Tibial nerve (tissue), 4 donors: ENCODE measurements around the gene CYP4V2. TPM values are rescaled to one million over a fixed set of nuclear protein-coding genes. Genes with fewer than 3 reads are reported as not detected.
"Not testable (repeated sequence)": the region's sequence is repeated elsewhere in the genome, so short reads cannot be mapped to it uniquely, and the experiment has no call there.

Experiments
- DNase-seq, 2 donors: peaks; one replicate each; pipeline ENCODE4 v3.0.0-alpha.2; 2019; ENCODE audit warnings: low spot score in 2 of 2
- H3K27ac ChIP-seq, 4 donors: fragments of 200-600 bp; sonication (generic) in 3 of 4; one replicate each; pipeline ENCODE4 v1.5.1; 2017 to 2019; ENCODE audit warnings: mild to moderate bottlenecking in 1 of 4
- H3K27me3 ChIP-seq, 2 donors: fragments of 200-600 bp; sonication (generic) in 1 of 2; one replicate each; pipeline versions ENCODE4 v1.5.1 to v1.6.0; 2017 to 2019
- H3K36me3 ChIP-seq, 3 donors: fragments of 200-600 bp; sonication (generic); one replicate each; pipeline ENCODE4 v1.5.1; 2018 to 2019
- H3K4me1 ChIP-seq, 4 donors: fragments of 200-600 bp; sonication (generic) in 3 of 4; one replicate each; pipeline ENCODE4 v1.5.1; 2017 to 2019
- H3K4me3 ChIP-seq, 4 donors: fragments of 200-600 bp; sonication (generic) in 3 of 4; one replicate each; pipeline ENCODE4 v1.5.1; 2017 to 2019; ENCODE audit warnings: mild to moderate bottlenecking in 1 of 4, moderate library complexity in 1 of 4
- H3K9me3 ChIP-seq, 4 donors: fragments of 200-600 bp; sonication (generic) in 3 of 4; one replicate each; pipeline ENCODE4 v1.5.1; 2017 to 2019
- EP300 ChIP-seq, 2 donors: sonication (generic); formaldehyde crosslinking; IDR thresholded peaks; one replicate each; pipeline ENCODE4 v1.6.1; 2017; ENCODE audit warnings: antibody characterized with exemption in 2 of 2, mild to moderate bottlenecking in 1 of 2
- POLR2A ChIP-seq, 2 donors: fragments of 450-650 bp; IDR thresholded peaks; one replicate each; pipeline ENCODE4 v1.6.1; 2017; ENCODE audit warnings: antibody characterized with exemption in 2 of 2, mild to moderate bottlenecking in 2 of 2, moderate library complexity in 2 of 2
- WGBS, 2 donors: methylation state at CpG; one replicate each; pipeline ENCODE4 v1.1.5; 2018; 5-methylcytosine and 5-hydroxymethylcytosine counted together
- total RNA-seq, 4 donors: library from RNA; depleted of rRNA; stranded (reverse); fragments of >200 nt; gene quantifications; one replicate each; pipeline ENCODE4 v1.1.0, GENCODE V29; 2016
- TF ChIP-seq, protein P1 (sequence below), 5 experiments: fragments of 200-600 bp in 3 of 5; fragments of 450-650 bp in 2 of 5; sonication (generic) in 3 of 5; IDR thresholded peaks; one replicate each; pipeline ENCODE4 v1.5.1; 2016 to 2019; ENCODE audit warnings: antibody characterized with exemption in 5 of 5, mild to moderate bottlenecking in 3 of 5, moderate library complexity in 2 of 5

Gene CYP4V2
- total RNA-seq, 4 donors from 2014 or later: 36.3 to 56.6 (median 47.7) TPM

DNA sequence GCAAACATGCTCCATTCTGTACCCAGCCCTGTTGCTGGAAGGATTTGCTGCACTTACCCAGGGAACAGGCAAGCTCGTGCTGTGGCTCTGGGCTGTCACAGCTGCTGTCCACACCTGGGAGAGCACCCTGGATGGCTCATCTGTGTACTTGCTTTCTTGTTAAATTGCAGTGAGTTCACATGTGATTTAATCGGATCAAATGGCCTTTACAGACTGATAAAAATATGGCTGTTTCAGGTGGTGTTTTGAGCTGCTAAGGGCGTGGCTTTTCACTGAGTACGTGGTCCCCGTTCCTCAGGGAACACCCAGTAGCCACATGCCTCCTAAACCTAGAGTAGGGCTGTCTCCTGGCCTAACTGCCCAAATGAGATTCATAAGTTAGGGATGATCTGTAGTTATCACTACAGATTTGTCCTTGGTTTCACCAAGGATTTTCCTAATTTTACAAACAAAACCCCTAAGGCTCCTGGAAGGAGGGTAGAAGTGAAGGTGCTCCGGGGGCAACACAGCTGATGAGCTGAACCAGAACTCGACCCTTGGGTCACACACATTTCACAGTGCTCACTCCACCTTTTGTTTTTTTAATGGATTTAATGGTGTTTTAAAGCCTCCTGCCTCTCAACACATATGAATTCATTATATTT lies 49.6 kb downstream of the CYP4V2 start:
- Histone ChIP-seq H3K27ac (no peak overlapping the region), H3K9me3 (no peaks in the 10 kb centered on the region), H3K36me3 (peaks cover 0 to 18% (median 0%) of the 10 kb centered on the region in 3 donors), H3K4me3 (no peak overlapping the region), H3K4me1 (no peaks in the 10 kb centered on the region), H3K27me3 (no peaks in the 10 kb centered on the region)
- TF ChIP-seq POLR2A (IDR thresholded peaks at IDR 0.05) (no peak), EP300 (IDR thresholded peaks at IDR 0.05) (no peak)
- TF ChIP-seq, protein P1, sequence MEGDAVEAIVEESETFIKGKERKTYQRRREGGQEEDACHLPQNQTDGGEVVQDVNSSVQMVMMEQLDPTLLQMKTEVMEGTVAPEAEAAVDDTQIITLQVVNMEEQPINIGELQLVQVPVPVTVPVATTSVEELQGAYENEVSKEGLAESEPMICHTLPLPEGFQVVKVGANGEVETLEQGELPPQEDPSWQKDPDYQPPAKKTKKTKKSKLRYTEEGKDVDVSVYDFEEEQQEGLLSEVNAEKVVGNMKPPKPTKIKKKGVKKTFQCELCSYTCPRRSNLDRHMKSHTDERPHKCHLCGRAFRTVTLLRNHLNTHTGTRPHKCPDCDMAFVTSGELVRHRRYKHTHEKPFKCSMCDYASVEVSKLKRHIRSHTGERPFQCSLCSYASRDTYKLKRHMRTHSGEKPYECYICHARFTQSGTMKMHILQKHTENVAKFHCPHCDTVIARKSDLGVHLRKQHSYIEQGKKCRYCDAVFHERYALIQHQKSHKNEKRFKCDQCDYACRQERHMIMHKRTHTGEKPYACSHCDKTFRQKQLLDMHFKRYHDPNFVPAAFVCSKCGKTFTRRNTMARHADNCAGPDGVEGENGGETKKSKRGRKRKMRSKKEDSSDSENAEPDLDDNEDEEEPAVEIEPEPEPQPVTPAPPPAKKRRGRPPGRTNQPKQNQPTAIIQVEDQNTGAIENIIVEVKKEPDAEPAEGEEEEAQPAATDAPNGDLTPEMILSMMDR (IDR thresholded peaks at IDR 0.05): no peak
- no peak for DNase-seq
- 75 to 76% methylated on average over 7 of the region's 7 CpGs for WGBS, 2 donors

DNA sequence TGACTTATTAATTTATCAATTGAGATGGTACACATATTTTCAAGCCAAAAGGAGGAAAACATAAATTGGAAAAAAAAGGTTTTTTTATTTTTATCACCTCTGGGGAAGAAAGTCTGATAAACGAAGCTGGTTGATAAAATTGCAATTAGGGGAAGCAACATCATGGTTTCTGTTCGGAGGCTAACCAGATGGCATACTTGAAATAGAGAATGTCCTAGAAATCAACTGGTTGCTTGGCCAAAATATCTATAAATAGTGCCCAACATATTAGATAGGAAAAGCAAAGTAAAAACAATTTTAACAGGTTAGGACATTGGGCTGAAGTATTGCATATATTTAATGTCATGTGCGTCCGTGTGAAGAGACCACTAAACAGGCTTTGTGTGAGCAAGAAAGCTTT lies 50.2 kb downstream of the CYP4V2 start:
- H3K27me3 ChIP-seq: no peaks in the 10 kb centered on the region
- no peak overlapping the region for H3K27ac ChIP-seq
- H3K9me3 ChIP-seq: no peaks in the 10 kb centered on the region
- no peak overlapping the region for H3K4me3 ChIP-seq
- H3K36me3 ChIP-seq: peaks cover 0 to 18% (median 0%) of the 10 kb centered on the region in 3 donors
- no peaks in the 10 kb centered on the region for H3K4me1 ChIP-seq
- no peak for DNase-seq
- no peak for TF ChIP-seq POLR2A (IDR thresholded peaks at IDR 0.05)
- TF ChIP-seq EP300 (IDR thresholded peaks at IDR 0.05): no peak
- TF ChIP-seq, protein P1 (IDR thresholded peaks at IDR 0.05): no peak
- 86 to 91% methylated on average over 4 of the region's 4 CpGs for WGBS, 2 donors

- 68 to 89% methylated on average over 10 of the region's 10 CpGs for WGBS, 2 donors
- not testable (repeated sequence) for H3K27ac ChIP-seq, H3K27me3 ChIP-seq, H3K9me3 ChIP-seq, DNase-seq, H3K4me3 ChIP-seq, H3K4me1 ChIP-seq
- H3K36me3 ChIP-seq: peaks cover 0 to 18% (median 0%) of the 10 kb centered on the region in 3 donors
These were observed 50.7 kb downstream of the CYP4V2 start for GRCh38 chr4:186242031-186242430.

- H3K4me3 ChIP-seq: no peak overlapping the region
These were observed 52.0 kb downstream of the CYP4V2 start for GRCh38 chr4:186243331-186243730.

GRCh38 chr4:186244835-186245234 lies 53.5 kb downstream of the CYP4V2 start:
- Histone ChIP-seq H3K4me3 (no peak overlapping the region), H3K4me1 (no peaks in the 10 kb centered on the region), H3K36me3 (peaks cover 0 to 7% (median 0%) of the 10 kb centered on the region in 3 donors), H3K9me3 (no peaks in the 10 kb centered on the region), H3K27me3 (no peaks in the 10 kb centered on the region), H3K27ac (no peak overlapping the region)
- 94 to 96% methylated on average over 5 of the region's 5 CpGs for WGBS, 2 donors
- no peak for TF ChIP-seq POLR2A (IDR thresholded peaks at IDR 0.05)
- TF ChIP-seq, protein P1 (IDR thresholded peaks at IDR 0.05): no peak
- TF ChIP-seq EP300 (IDR thresholded peaks at IDR 0.05): no peak
- DNase-seq: no peak

More at GRCh38 chr4:186243331-186243730, 52.0 kb downstream of the CYP4V2 start:
- H3K4me1 ChIP-seq: no peaks in the 10 kb centered on the region
- no peak for DNase-seq
- H3K27me3 ChIP-seq: no peaks in the 10 kb centered on the region
- TF ChIP-seq EP300 (IDR thresholded peaks at IDR 0.05) (no peak), POLR2A (IDR thresholded peaks at IDR 0.05) (no peak)
- TF ChIP-seq, protein P1 (IDR thresholded peaks at IDR 0.05): no peak
- WGBS, 2 donors: 86 to 96% methylated on average over 2 of the region's 2 CpGs
- H3K27ac ChIP-seq: no peak overlapping the region
- H3K9me3 ChIP-seq: no peaks in the 10 kb centered on the region
- H3K36me3 ChIP-seq: peaks cover 0 to 10% (median 0%) of the 10 kb centered on the region in 3 donors

DNA sequence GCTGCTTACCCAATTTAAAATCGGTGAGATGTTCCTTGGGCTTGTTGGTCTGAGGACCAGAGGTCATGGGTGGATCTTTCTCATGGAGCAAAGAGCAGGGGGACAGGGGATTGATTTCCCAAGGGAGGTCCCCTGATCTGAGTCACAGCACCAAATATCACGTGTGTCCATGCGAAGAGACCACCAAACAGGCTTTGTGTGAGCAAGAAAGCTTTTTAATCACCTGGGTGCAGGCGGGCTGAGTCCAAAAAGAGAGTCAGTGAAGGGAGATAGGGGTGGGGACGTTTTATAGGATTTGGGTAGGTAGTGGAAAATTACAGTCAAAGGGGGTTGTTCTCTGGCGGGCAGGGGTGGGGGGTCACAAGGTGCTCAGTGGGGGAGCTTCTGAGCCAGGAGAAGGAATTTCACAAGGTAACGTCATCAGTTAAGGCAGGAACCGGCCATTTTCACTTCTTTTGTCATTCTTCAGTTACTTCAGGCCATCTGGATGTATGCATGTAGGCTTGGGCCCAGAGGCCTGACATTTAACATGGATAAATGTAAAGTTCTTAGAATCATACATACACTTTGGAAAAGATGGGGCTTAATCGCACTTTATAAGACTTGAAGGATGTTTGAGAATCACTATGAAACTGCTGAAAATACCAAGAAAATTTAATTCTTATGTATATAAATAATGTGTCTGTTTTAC lies 55.8 kb downstream of the CYP4V2 start:
- H3K27me3 ChIP-seq, H3K9me3 ChIP-seq, DNase-seq, H3K4me1 ChIP-seq, H3K27ac ChIP-seq, H3K4me3 ChIP-seq, H3K36me3 ChIP-seq: not testable (repeated sequence)
- WGBS, 2 donors: 88 to 90% methylated on average over 9 of the region's 9 CpGs
